Measurements from ENCODE around the gene PCSK2. TPM values are rescaled to one million over a fixed set of nuclear protein-coding genes. Genes with fewer than 3 reads are reported as not detected.

Gene PCSK2
- total RNA-seq, 2 donors from 2014 or later = 0.18 to 2.7 TPM

DNA sequence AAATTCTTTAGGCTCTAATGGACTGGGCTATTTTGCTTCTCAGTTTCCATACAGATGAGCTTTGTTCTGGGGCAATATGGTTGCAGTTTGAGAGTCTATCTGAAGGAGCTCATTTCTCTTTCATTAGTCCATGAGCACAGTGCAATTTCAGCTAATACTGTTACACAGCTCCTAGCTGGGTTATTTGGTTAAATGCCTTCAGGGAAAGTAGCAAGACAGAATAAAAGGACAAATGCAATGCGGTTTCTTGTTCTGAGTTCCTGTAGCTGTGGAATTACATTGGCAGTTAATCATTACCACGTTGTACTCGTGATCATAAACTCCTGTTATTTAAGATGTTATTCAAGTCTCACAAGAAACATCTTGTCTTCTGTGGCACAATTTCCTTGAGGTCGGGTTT, 176.6 kb downstream of the PCSK2 start:
- no peak for DNase-seq (ENCODE audit: low spot score)
- no peak overlapping the region for H3K4me3 ChIP-seq
- TF ChIP-seq, protein P1, sequence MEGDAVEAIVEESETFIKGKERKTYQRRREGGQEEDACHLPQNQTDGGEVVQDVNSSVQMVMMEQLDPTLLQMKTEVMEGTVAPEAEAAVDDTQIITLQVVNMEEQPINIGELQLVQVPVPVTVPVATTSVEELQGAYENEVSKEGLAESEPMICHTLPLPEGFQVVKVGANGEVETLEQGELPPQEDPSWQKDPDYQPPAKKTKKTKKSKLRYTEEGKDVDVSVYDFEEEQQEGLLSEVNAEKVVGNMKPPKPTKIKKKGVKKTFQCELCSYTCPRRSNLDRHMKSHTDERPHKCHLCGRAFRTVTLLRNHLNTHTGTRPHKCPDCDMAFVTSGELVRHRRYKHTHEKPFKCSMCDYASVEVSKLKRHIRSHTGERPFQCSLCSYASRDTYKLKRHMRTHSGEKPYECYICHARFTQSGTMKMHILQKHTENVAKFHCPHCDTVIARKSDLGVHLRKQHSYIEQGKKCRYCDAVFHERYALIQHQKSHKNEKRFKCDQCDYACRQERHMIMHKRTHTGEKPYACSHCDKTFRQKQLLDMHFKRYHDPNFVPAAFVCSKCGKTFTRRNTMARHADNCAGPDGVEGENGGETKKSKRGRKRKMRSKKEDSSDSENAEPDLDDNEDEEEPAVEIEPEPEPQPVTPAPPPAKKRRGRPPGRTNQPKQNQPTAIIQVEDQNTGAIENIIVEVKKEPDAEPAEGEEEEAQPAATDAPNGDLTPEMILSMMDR (IDR thresholded peaks at IDR 0.05) = no peak
- no peak for TF ChIP-seq POLR2AphosphoS5 (IDR thresholded peaks at IDR 0.05)
- no peak for TF ChIP-seq POLR2A (IDR thresholded peaks at IDR 0.05)
- H3K36me3 ChIP-seq = no peaks in the 10 kb centered on the region
- no peak overlapping the region for H3K27ac ChIP-seq
- intact Hi-C loops (cut with DNase I) = no loop called here
- no peaks in the 10 kb centered on the region for H3K27me3 ChIP-seq (replicated peaks; ENCODE audit: insufficient read depth)
- WGBS = 29% methylated on average over 4 of the region's 4 CpGs
- H3K4me1 ChIP-seq (replicated peaks) = no peaks in the 10 kb centered on the region
- H3K9me3 ChIP-seq = no peaks in the 10 kb centered on the region

GRCh38 chr20:17406051-17406590, 179.3 kb downstream of the PCSK2 start:
- Histone ChIP-seq H3K27ac (no peak overlapping the region), H3K36me3 (no peaks in the 10 kb centered on the region), H3K4me3 (no peak overlapping the region), H3K9me3 (no peaks in the 10 kb centered on the region), H3K27me3 (replicated peaks; ENCODE audit: insufficient read depth) (no peaks in the 10 kb centered on the region), H3K4me1 (replicated peaks) (no peaks in the 10 kb centered on the region)
- TF ChIP-seq POLR2A (IDR thresholded peaks at IDR 0.05) = no peak
- no peak for TF ChIP-seq POLR2AphosphoS5 (IDR thresholded peaks at IDR 0.05)
- TF ChIP-seq, protein P1 (IDR thresholded peaks at IDR 0.05) = no peak
- WGBS = 14% methylated on average over 3 of the region's 3 CpGs
- intact Hi-C loops (cut with DNase I) = no loop called here
- DNase-seq (ENCODE audit: low spot score) = no peak

DNA sequence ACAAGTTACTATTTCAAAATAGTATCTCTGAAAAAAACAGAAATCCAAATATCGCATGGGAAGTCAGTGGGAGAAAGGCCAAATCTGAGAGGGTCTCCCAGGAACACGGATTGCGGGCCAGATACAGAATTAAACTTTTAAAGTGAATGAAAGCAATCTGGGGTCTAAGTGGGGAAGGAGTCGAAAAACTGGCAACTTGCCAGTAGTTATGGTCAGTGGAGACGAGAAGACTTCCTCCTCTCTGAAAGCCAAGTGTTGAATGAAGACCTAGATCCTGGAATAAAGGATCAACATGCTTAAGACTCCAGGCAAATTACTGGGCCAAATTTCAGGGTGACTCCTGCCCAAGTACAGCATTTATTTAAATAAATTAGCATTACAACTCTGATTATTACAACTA, 180.7 kb downstream of the PCSK2 start:
- H3K4me3 ChIP-seq = no peak overlapping the region
- H3K36me3 ChIP-seq = no peaks in the 10 kb centered on the region
- DNase-seq (ENCODE audit: low spot score) = no peak
- intact Hi-C loops (cut with DNase I) = no loop called here
- H3K4me1 ChIP-seq (replicated peaks) = no peaks in the 10 kb centered on the region
- H3K27me3 ChIP-seq (replicated peaks; ENCODE audit: insufficient read depth) = no peaks in the 10 kb centered on the region
- TF ChIP-seq POLR2AphosphoS5 (IDR thresholded peaks at IDR 0.05) (no peak), POLR2A (IDR thresholded peaks at IDR 0.05) (no peak)
- TF ChIP-seq, protein P1 (IDR thresholded peaks at IDR 0.05) = no peak
- H3K27ac ChIP-seq = no peak overlapping the region
- no peaks in the 10 kb centered on the region for H3K9me3 ChIP-seq
- WGBS = 68% methylated on average over 5 of the region's 5 CpGs

DNA sequence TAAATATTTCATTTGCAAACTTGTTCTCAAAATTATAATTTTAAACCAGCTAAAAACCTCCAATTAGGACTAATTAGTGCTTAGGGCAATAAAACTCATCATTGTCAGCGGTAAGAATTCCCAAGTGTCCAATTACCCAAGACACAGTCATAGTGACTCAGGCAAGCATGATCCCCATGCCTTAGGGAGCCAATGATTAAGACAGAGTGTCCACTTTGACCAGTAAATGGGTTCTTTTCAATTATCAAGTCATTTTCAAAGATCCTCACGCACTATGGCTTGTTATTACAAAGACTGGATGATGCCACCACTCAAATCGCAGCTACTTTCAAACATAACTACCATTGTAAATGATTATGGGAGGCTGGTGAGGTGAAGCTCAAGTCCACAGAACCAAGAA, 190.4 kb downstream of the PCSK2 start:
- Histone ChIP-seq H3K36me3 (no peaks in the 10 kb centered on the region), H3K4me1 (replicated peaks) (no peaks in the 10 kb centered on the region), H3K4me3 (no peak overlapping the region), H3K27ac (no peak overlapping the region), H3K9me3 (no peaks in the 10 kb centered on the region), H3K27me3 (replicated peaks; ENCODE audit: insufficient read depth) (no peaks in the 10 kb centered on the region)
- intact Hi-C loops (cut with DNase I) = no loop called here
- WGBS = 92% methylated on average over 3 of the region's 3 CpGs
- DNase-seq (ENCODE audit: low spot score) = no peak
- TF ChIP-seq POLR2A (IDR thresholded peaks at IDR 0.05) = no peak
- TF ChIP-seq, protein P1 (IDR thresholded peaks at IDR 0.05) = no peak

GRCh38 chr20:17418737-17419136, 191.9 kb downstream of the PCSK2 start:
- Histone ChIP-seq H3K27me3 (replicated peaks; ENCODE audit: insufficient read depth) (no peaks in the 10 kb centered on the region), H3K27ac (no peak overlapping the region), H3K4me3 (no peak overlapping the region), H3K4me1 (replicated peaks) (no peaks in the 10 kb centered on the region), H3K9me3 (no peaks in the 10 kb centered on the region), H3K36me3 (no peaks in the 10 kb centered on the region)
- no peak for DNase-seq (ENCODE audit: low spot score)
- intact Hi-C loops (cut with DNase I) = no loop called here
- 30% methylated on average over 4 of the region's 4 CpGs for WGBS
- TF ChIP-seq, protein P1 (IDR thresholded peaks at IDR 0.05) = no peak
- TF ChIP-seq POLR2AphosphoS5 (IDR thresholded peaks at IDR 0.05) = no peak
- TF ChIP-seq POLR2A (IDR thresholded peaks at IDR 0.05) = no peak
